Smooth muscle cell (in vitro differentiated cells): Measurements from ENCODE around the gene GIPC1. TPM values are rescaled to one million over a fixed set of nuclear protein-coding genes. Genes with fewer than 3 reads are reported as not detected.
A peak's percentile ranks its signal among the peaks of the same experiment; 100 is the strongest.

Experiments used
- DNase-seq: peaks from one replicate; lab custom pipeline; 2025; ENCODE audit not compliant: unreplicated experiment; lab: John Stamatoyannopoulos, UW
- H2AFZ ChIP-seq: fragments of 200-600 bp; sonication (generic); 2 replicates; pipeline ENCODE4 v1.6.0; 2016; ENCODE audit warnings: antibody characterized with exemption, low read depth, mild to moderate bottlenecking
- H3F3A ChIP-seq: fragments of 200-600 bp; sonication (generic); 2 replicates; pipeline ENCODE4 v1.6.0; 2017; ENCODE audit warnings: antibody characterized with exemption, low read depth
- H3K27ac ChIP-seq: fragments of 200-600 bp; sonication (generic); 2 replicates; pipeline ENCODE4 v1.5.1; 2016; ENCODE audit warnings: low read depth, mild to moderate bottlenecking
- H3K27me3 ChIP-seq: fragments of 200-600 bp; sonication (generic); 2 replicates; pipeline ENCODE4 v1.6.1; 2016; ENCODE audit warnings: low read depth, mild to moderate bottlenecking
- H3K36me3 ChIP-seq: fragments of 200-600 bp; sonication (generic); 2 replicates; pipeline ENCODE4 v1.5.1; 2016; ENCODE audit warnings: low read depth
- H3K4me1 ChIP-seq: fragments of 200-600 bp; sonication (generic); 2 replicates; pipeline ENCODE4 v1.5.1; 2016; ENCODE audit warnings: low read depth
- H3K4me2 ChIP-seq: fragments of 200-600 bp; sonication (generic); 2 replicates; pipeline ENCODE4 v1.6.0; 2016; ENCODE audit warnings: mild to moderate bottlenecking
- H3K4me3 ChIP-seq: fragments of 200-600 bp; sonication (generic); 2 replicates; pipeline ENCODE4 v1.5.1; 2016; ENCODE audit warnings: mild to moderate bottlenecking
- H3K79me2 ChIP-seq: fragments of 200-600 bp; sonication (generic); 2 replicates; pipeline ENCODE4 v1.6.0; 2016; ENCODE audit warnings: low read depth, mild to moderate bottlenecking
- H3K9ac ChIP-seq: fragments of 200-600 bp; sonication (generic); 2 replicates; pipeline ENCODE4 v1.6.0; 2016; ENCODE audit warnings: low read depth
- H3K9me3 ChIP-seq: fragments of 200-600 bp; sonication (generic); replicated peaks from 2 replicates; pipeline ENCODE4 v1.5.1; 2016; ENCODE audit warnings: low read depth
- H4K20me1 ChIP-seq: fragments of 200-600 bp; sonication (generic); 2 replicates; pipeline ENCODE4 v1.6.0; 2016; ENCODE audit warnings: low read depth
- CTCF ChIP-seq: fragments of 200-600 bp; sonication (generic); IDR thresholded peaks from 2 replicates; pipeline ENCODE4 v1.5.1; 2017; ENCODE audit warnings: borderline replicate concordance, mild to moderate bottlenecking, antibody characterized with exemption; ENCODE audit not compliant: insufficient read depth, poor library complexity, severe bottlenecking
- WGBS: methylation state at CpG from one replicate; pipeline ENCODE4 v1.1.7; 2016; ENCODE audit warnings: low lambda C conversion rate; 5-methylcytosine and 5-hydroxymethylcytosine counted together
- polyA plus RNA-seq: library from polyadenylated mRNA; unstranded; fragments of >200 nt; fragmentation: Nextera tagmentation; extraction: Ambion mirVana; gene quantifications from 2 replicates; pipeline ENCODE4 v1.2.1, GENCODE V29; 2016
- total RNA-seq: library from RNA; depleted of rRNA; stranded (reverse); fragments of >200 nt; gene quantifications from 2 replicates; pipeline ENCODE4 v1.2.3, GENCODE V29; 2014

The GIPC1 gene
- total and polyA plus RNA-seq, 2 experiments from 2014 or later = 73.0 to 142 TPM

DNA sequence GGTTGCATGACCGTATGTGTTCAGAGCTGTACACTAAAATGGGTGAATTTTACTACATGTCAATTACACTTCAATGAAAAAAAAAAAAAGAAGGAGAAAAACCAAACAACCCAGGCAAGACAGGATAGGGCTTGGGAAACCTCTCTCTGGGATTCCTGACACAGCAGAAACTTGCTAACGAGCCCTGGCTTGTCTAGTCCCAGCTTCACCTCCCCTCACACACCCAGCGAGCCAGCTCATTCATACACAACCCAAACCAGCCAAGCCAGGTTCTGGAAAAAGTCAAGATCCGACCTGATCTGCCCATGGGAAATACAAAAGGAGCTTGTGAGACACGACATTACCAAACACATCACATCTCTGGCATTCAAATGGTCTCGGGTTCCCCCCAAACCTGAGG lies 29.8 kb upstream of the GIPC1 start:
- H3K4me1 ChIP-seq = peaks cover 7% of the 10 kb centered on the region
- H3K4me3 ChIP-seq = no peak overlapping the region
- H3K27ac ChIP-seq = peak overlapping the region; percentile 86
- H3F3A ChIP-seq = peaks cover 11% of the 10 kb centered on the region
- 50% methylated on average over 6 of the region's 6 CpGs for WGBS
- TF ChIP-seq CTCF = no peak
- H3K27me3 ChIP-seq = no peaks in the 10 kb centered on the region
- no peaks in the 10 kb centered on the region for H4K20me1 ChIP-seq
- H2AFZ ChIP-seq = no peak overlapping the region
- H3K9ac ChIP-seq = peak overlapping the region; percentile 20
- H3K9me3 ChIP-seq = no peaks in the 10 kb centered on the region
- H3K4me2 ChIP-seq = peak overlapping the region; percentile 17
- H3K79me2 ChIP-seq = peaks cover 10% of the 10 kb centered on the region
- DNase-seq = no peak
- no peaks in the 10 kb centered on the region for H3K36me3 ChIP-seq

GRCh38 chr19:14520543-14520942 lies 24.6 kb upstream of the GIPC1 start:
- no peak for TF ChIP-seq CTCF
- peak overlapping the region; percentile 92 for H3K27ac ChIP-seq
- H3K9me3 ChIP-seq = no peaks in the 10 kb centered on the region

DNA sequence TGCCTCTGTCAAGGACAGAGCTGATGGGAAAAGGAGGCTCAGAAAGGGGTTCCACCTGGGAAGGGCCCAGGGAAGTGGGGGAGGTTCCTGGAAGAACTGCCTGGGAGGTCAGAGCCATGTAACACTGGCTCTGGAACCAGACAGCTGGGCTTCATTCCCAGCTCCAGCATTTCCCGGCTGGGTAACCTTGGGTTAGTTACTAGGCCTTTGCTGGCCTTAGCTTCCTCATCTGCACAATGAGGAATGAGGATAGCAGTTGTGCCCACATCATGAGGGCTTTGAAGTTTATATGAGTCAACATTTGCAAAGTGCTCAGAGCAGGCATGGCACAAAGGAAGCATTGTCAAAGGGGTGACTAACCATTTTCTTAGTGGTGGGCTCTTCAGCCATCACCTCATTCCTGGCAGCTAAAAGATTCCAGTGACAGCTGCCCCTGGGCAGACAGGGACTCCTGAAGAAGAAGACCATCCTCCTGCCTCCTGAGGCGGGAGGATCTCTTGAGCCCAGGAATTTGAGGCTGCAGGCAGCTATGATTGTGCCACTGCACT lies 24.0 kb upstream of the GIPC1 start:
- Histone ChIP-seq H3F3A (peaks cover 13% of the 10 kb centered on the region), H3K27me3 (no peaks in the 10 kb centered on the region), H3K79me2 (peaks cover 31% of the 10 kb centered on the region), H3K36me3 (peaks cover 1% of the 10 kb centered on the region), H3K9ac (peak overlapping the region; percentile 48), H3K27ac (peak overlapping the region; percentile 92), H3K4me1 (peaks cover 9% of the 10 kb centered on the region), H3K4me2 (no peak overlapping the region), H2AFZ (no peak overlapping the region), H3K9me3 (no peaks in the 10 kb centered on the region), H3K4me3 (no peak overlapping the region), H4K20me1 (peaks cover 32% of the 10 kb centered on the region)
- no peak for DNase-seq
- TF ChIP-seq CTCF = no peak
- WGBS = 13% methylated on average over 2 of the region's 2 CpGs

More at GRCh38 chr19:14520543-14520942, 24.6 kb upstream of the GIPC1 start:
- no peak for DNase-seq
- H3K4me2 ChIP-seq = no peak overlapping the region
- H3K4me3 ChIP-seq = no peak overlapping the region
- peaks cover 13% of the 10 kb centered on the region for H3F3A ChIP-seq
- peaks cover 9% of the 10 kb centered on the region for H3K4me1 ChIP-seq
- 92% methylated on average over 4 of the region's 4 CpGs for WGBS
- H3K9ac ChIP-seq = no peak overlapping the region
- H3K36me3 ChIP-seq = no peaks in the 10 kb centered on the region
- H3K79me2 ChIP-seq = peaks cover 25% of the 10 kb centered on the region
- H3K27me3 ChIP-seq = no peaks in the 10 kb centered on the region
- no peak overlapping the region for H2AFZ ChIP-seq
- H4K20me1 ChIP-seq = peaks cover 26% of the 10 kb centered on the region

GRCh38 chr19:14519245-14519859 lies 23.4 kb upstream of the GIPC1 start:
- no peak for TF ChIP-seq CTCF
- no peaks in the 10 kb centered on the region for H3K9me3 ChIP-seq
- peak overlapping the region; percentile 46 for H3K4me3 ChIP-seq
- H2AFZ ChIP-seq = no peak overlapping the region
- H3K4me1 ChIP-seq = peaks cover 9% of the 10 kb centered on the region
- H3K27me3 ChIP-seq = no peaks in the 10 kb centered on the region
- WGBS = 96% methylated on average over 22 of the region's 22 CpGs
- H4K20me1 ChIP-seq = peaks cover 38% of the 10 kb centered on the region
- H3K4me2 ChIP-seq = no peak overlapping the region
- no peak for DNase-seq
- peaks cover 36% of the 10 kb centered on the region for H3K79me2 ChIP-seq
- peak overlapping the region; percentile 92 for H3K27ac ChIP-seq
- peaks cover 7% of the 10 kb centered on the region for H3K36me3 ChIP-seq
- H3F3A ChIP-seq = peaks cover 13% of the 10 kb centered on the region
- H3K9ac ChIP-seq = peak overlapping the region; percentile 48
